Measurements from ENCODE around the gene PCDHGC4.

PCDHGC4 gene

GRCh38 chr5:141484310-141484640 lies 555 bp upstream of the PCDHGC4 start:
- Histone ChIP-seq H3K36me3 (ENCODE audit: low read depth) (no peaks in the 10 kb centered on the region; the same call in 1 of the 2 replicates), H3K4me3 (ENCODE audit: severe bottlenecking) (no peak overlapping the region), H3K4me1 (ENCODE audit: insufficient read depth, poor library complexity, severe bottlenecking) (peaks cover 18% of the 10 kb centered on the region), H3K27me3 (ENCODE audit: insufficient read depth, poor library complexity, severe bottlenecking) (no peaks in the 10 kb centered on the region), H3K9me3 (ENCODE audit: severe bottlenecking) (no peaks in the 10 kb centered on the region), H3K27ac (ENCODE audit: poor library complexity, severe bottlenecking) (no peak overlapping the region)
- DNase-seq (ENCODE audit: low spot score) (no peak), ATAC-seq (ENCODE audit: low read depth) (no peak)
- TF ChIP-seq CTCF (IDR thresholded peaks at IDR 0.05; ENCODE audit: poor library complexity, severe bottlenecking), result no peak

- Histone ChIP-seq H3K36me3 (ENCODE audit: low read depth) (no peaks in the 10 kb centered on the region; the same call in 1 of the 2 replicates), H3K4me3 (ENCODE audit: severe bottlenecking) (peak overlapping the region; percentile 8), H3K9me3 (ENCODE audit: severe bottlenecking) (no peaks in the 10 kb centered on the region), H3K27ac (ENCODE audit: poor library complexity, severe bottlenecking) (no peak overlapping the region), H3K4me1 (ENCODE audit: insufficient read depth, poor library complexity, severe bottlenecking) (peaks cover 24% of the 10 kb centered on the region), H3K27me3 (ENCODE audit: insufficient read depth, poor library complexity, severe bottlenecking) (no peaks in the 10 kb centered on the region)
- TF ChIP-seq CTCF (IDR thresholded peaks at IDR 0.05; ENCODE audit: poor library complexity, severe bottlenecking), result no peak
- ATAC-seq (ENCODE audit: low read depth), result no peak
- no peak for DNase-seq (ENCODE audit: low spot score)
These were observed 658 bp downstream of the PCDHGC4 start for GRCh38 chr5:141485321-141486055.

- no peak for TF ChIP-seq CTCF (IDR thresholded peaks at IDR 0.05; ENCODE audit: poor library complexity, severe bottlenecking)
- Histone ChIP-seq H3K4me1 (ENCODE audit: insufficient read depth, poor library complexity, severe bottlenecking) (peaks cover 24% of the 10 kb centered on the region), H3K27ac (ENCODE audit: poor library complexity, severe bottlenecking) (no peak overlapping the region), H3K9me3 (ENCODE audit: severe bottlenecking) (no peaks in the 10 kb centered on the region), H3K27me3 (ENCODE audit: insufficient read depth, poor library complexity, severe bottlenecking) (no peaks in the 10 kb centered on the region), H3K36me3 (ENCODE audit: low read depth) (no peaks in the 10 kb centered on the region; the same call in 1 of the 2 replicates), H3K4me3 (ENCODE audit: severe bottlenecking) (no peak overlapping the region)
- DNase-seq (ENCODE audit: low spot score) (no peak), ATAC-seq (ENCODE audit: low read depth) (no peak)
These were observed 1.3 kb downstream of the PCDHGC4 start for GRCh38 chr5:141486091-141486490.

GRCh38 chr5:141487131-141487530 lies 2.3 kb downstream of the PCDHGC4 start:
- DNase-seq (ENCODE audit: low spot score) (no peak), ATAC-seq (ENCODE audit: low read depth) (no peak)
- H3K27me3 ChIP-seq (ENCODE audit: insufficient read depth, poor library complexity, severe bottlenecking), result no peaks in the 10 kb centered on the region
- H3K4me3 ChIP-seq (ENCODE audit: severe bottlenecking), result no peak overlapping the region
- H3K4me1 ChIP-seq (ENCODE audit: insufficient read depth, poor library complexity, severe bottlenecking), result peaks cover 24% of the 10 kb centered on the region
- H3K27ac ChIP-seq (ENCODE audit: poor library complexity, severe bottlenecking), result no peak overlapping the region
- no peaks in the 10 kb centered on the region; the same call in 1 of the 2 replicates for H3K36me3 ChIP-seq (ENCODE audit: low read depth)
- no peak for TF ChIP-seq CTCF (IDR thresholded peaks at IDR 0.05; ENCODE audit: poor library complexity, severe bottlenecking)
- H3K9me3 ChIP-seq (ENCODE audit: severe bottlenecking), result no peaks in the 10 kb centered on the region

Data from RWPE2 (cell line).